Measurements from ENCODE around the gene HCRT.

HCRT gene

DNA sequence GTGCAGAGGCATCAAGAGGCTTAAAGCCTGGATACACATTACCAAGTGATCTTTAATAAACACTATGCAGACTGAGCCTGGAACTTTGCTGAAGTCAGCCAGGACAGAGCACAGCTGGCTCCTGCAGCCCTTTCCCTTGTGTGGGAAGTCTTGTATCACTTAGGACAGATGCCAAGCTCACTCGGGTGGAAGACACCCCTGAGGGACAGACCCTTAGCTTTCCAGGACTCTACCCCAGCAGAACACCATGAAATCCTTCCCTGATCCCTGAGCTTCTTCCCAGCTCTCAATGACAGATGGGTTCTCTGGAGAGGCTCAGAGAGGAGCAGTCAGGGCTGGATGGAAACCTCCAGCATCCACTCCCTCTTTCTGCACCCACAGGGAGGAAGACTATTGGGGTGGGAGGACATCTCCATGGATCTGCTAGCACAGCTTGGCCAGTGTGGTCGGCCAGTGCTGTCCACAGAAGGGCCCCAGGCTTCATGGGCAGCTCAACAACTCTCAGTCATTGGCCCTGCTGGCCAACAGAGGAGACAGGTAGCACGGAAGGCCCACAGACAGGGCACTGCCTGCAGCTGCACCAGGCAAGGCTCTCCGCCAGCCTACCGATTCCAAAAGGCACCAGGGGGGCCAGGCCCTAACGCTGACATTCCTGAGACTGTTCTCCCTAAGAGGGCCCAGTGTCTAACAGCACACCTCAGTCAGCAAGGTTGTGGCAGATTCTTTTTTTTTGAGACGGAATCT, 46.3 kb downstream of the HCRT start:
- no peak for DNase-seq (ENCODE audit: low spot score)

GRCh38 chr17:42136654-42137051, 48.6 kb downstream of the HCRT start:
- no peak for DNase-seq (ENCODE audit: low spot score)

- peak; percentile 62 for DNase-seq (ENCODE audit: low spot score)
These were observed 49.3 kb downstream of the HCRT start for GRCh38 chr17:42135664-42136653.

- no peak for DNase-seq (ENCODE audit: low spot score)
These were observed 50.1 kb downstream of the HCRT start for GRCh38 chr17:42135151-42135550.
